Gastroesophageal sphincter (tissue), 4 donors: ENCODE data around the gene LMF1. TPM values are rescaled to one million over a fixed set of nuclear protein-coding genes. Genes with fewer than 3 reads are reported as not detected.

Source experiments
- ATAC-seq: fragments of 150-250 bp; one replicate; pipeline ENCODE4 v1.9.1; 2016; ENCODE audit warnings: mild to moderate bottlenecking, moderate library complexity
- H3K27ac ChIP-seq, 4 donors: fragments of 200-600 bp; sonication (generic) in 3 of 4; 1 replicate in 3 of 4; 2 replicates in 1 of 4; pipeline ENCODE4 v1.5.1; 2016 to 2019
- H3K27me3 ChIP-seq: fragments of 200-600 bp; sonication (generic); one replicate; pipeline ENCODE4 v1.5.1; 2019
- H3K36me3 ChIP-seq, 2 donors: fragments of 200-600 bp; sonication (generic); one replicate each; pipeline ENCODE4 v1.5.1; 2019; ENCODE audit warnings: control low read depth in 1 of 2
- H3K4me1 ChIP-seq, 3 donors: fragments of 200-600 bp; sonication (generic); 1 replicate in 2 of 3; 2 replicates in 1 of 3; pipeline ENCODE4 v1.5.1; 2016 to 2019; ENCODE audit warnings: control low read depth in 2 of 3
- H3K4me3 ChIP-seq, 2 donors: fragments of 200-600 bp; sonication (generic); one replicate each; pipeline ENCODE4 v1.5.1; 2019; ENCODE audit warnings: mild to moderate bottlenecking in 1 of 2, moderate library complexity in 1 of 2
- H3K9me3 ChIP-seq, 3 donors: fragments of 200-600 bp; sonication (generic); one replicate each; pipeline ENCODE4 v1.5.1; 2017 to 2019; ENCODE audit warnings: control low read depth in 2 of 3
- EP300 ChIP-seq: sonication (generic); formaldehyde crosslinking; IDR thresholded peaks from one replicate; pipeline ENCODE4 v1.6.1; 2017; ENCODE audit warnings: antibody characterized with exemption, mild to moderate bottlenecking
- POLR2A ChIP-seq, 2 donors: fragments of 450-650 bp; IDR thresholded peaks; one replicate each; pipeline ENCODE4 v1.6.1; 2017; ENCODE audit warnings: antibody characterized with exemption in 2 of 2, mild to moderate bottlenecking in 2 of 2, moderate library complexity in 1 of 2
- POLR2AphosphoS5 ChIP-seq: sonication (generic); formaldehyde crosslinking; IDR thresholded peaks from one replicate; pipeline ENCODE4 v1.6.1; 2017; ENCODE audit warnings: antibody characterized with exemption
- WGBS, 2 donors: methylation state at CpG; one replicate each; pipeline ENCODE4 v1.1.5; 2018; ENCODE audit warnings: low coverage in 1 of 2; 5-methylcytosine and 5-hydroxymethylcytosine counted together
- total RNA-seq, 4 donors: library from RNA; depleted of rRNA; stranded (reverse); fragments of >200 nt; gene quantifications; one replicate each; pipeline ENCODE4 v1.1.0, GENCODE V29; 2016
- TF ChIP-seq, protein P1 (sequence below), 4 experiments: fragments of 200-600 bp in 2 of 4; fragments of 450-650 bp in 2 of 4; sonication (generic) in 1 of 4; IDR thresholded peaks; one replicate each; pipeline ENCODE4 v1.5.1; 2017 to 2019; ENCODE audit warnings: antibody characterized with exemption in 4 of 4, mild to moderate bottlenecking in 2 of 4, moderate library complexity in 2 of 4

LMF1 gene
- total RNA-seq, 4 donors from 2014 or later: 13.7 to 57.3 (median 20.9) TPM

DNA sequence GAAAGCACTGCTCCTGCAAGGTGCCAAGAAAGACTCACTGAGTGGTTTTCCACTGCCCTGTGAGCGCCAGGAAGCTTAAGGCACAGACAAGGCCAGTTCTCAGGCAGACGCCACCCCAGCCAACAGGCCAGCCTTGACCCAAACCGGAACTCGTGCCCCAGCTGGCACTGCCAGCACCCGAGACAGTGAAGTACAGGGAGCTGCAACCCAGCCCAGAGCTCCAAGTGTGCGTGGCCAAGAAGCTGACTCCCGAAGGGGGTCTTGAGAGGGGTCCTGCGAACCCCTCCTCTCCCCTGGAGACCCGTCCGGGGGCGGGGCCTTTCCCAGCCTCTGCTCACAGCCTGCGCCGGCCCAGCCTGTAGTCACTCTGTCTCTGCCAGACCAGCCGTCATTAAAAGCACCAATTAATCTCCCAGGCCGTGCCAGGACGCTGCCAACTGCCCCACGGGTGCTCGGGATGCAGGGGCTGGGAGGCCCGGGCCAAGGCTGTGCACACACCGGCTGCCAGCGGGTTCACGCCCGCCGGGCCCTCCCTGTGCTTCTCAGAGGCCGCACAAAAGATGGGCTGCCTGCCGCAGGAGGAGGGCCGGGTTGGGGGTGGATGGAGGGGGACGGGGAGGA, 6.4 kb upstream of the LMF1 start:
- TF ChIP-seq, protein P1, sequence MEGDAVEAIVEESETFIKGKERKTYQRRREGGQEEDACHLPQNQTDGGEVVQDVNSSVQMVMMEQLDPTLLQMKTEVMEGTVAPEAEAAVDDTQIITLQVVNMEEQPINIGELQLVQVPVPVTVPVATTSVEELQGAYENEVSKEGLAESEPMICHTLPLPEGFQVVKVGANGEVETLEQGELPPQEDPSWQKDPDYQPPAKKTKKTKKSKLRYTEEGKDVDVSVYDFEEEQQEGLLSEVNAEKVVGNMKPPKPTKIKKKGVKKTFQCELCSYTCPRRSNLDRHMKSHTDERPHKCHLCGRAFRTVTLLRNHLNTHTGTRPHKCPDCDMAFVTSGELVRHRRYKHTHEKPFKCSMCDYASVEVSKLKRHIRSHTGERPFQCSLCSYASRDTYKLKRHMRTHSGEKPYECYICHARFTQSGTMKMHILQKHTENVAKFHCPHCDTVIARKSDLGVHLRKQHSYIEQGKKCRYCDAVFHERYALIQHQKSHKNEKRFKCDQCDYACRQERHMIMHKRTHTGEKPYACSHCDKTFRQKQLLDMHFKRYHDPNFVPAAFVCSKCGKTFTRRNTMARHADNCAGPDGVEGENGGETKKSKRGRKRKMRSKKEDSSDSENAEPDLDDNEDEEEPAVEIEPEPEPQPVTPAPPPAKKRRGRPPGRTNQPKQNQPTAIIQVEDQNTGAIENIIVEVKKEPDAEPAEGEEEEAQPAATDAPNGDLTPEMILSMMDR (IDR thresholded peaks at IDR 0.05): no peak
- TF ChIP-seq POLR2AphosphoS5 (no peak), EP300 (no peak), POLR2A (IDR thresholded peaks at IDR 0.05) (no peak)
- Histone ChIP-seq H3K4me3 (no peak overlapping the region), H3K27ac (peak overlapping the region in 3 of 4 donors; percentile 65 to 75 (median 72)), H3K9me3 (no peaks in the 10 kb centered on the region), H3K4me1 (peaks cover 0 to 60% (median 13%) of the 10 kb centered on the region in 3 donors), H3K36me3 (no peaks in the 10 kb centered on the region), H3K27me3 (peaks cover 40% of the 10 kb centered on the region)
- WGBS, 2 donors: 35 to 53% methylated on average over 4 to 6 of the region's 28 CpGs
- ATAC-seq: peak; percentile 31

DNA sequence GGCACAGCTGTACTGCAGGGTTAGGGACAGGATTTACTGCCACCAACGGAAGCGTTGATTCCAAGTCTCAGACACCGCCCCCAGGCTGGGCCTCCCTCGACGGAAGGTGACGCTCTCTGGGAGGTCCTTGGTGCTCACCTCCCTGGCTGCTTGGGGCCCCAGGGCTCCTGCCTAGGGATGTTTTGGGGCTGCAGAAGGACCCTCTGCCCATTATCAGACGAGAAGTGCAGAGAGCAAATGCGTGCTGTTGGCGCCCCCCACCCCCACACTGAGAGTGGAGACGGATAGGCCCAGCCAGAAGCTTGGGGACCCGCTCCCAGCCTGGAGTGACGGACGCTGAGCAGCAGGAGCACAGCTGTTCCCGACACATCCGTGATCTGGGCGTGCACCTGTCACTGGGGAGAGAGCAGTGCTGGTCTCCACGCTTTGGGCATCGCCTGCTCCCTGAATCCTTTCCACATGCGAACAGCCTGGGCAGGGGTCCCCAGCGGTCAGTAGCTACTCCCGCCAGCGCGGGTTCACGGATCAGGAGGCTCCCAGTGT, 5.7 kb upstream of the LMF1 start:
- Histone ChIP-seq H3K36me3 (no peaks in the 10 kb centered on the region), H3K27me3 (peaks cover 33% of the 10 kb centered on the region), H3K27ac (peak overlapping the region in 3 of 4 donors; percentile 65 to 75 (median 72)), H3K4me1 (peaks cover 0 to 55% (median 11%) of the 10 kb centered on the region in 3 donors), H3K9me3 (no peaks in the 10 kb centered on the region), H3K4me3 (no peak overlapping the region)
- ATAC-seq: no peak
- WGBS, 2 donors: no CpG with 5 or more reads among the region's 24 CpGs
- TF ChIP-seq EP300 (no peak), POLR2AphosphoS5 (no peak), POLR2A (IDR thresholded peaks at IDR 0.05) (no peak)
- TF ChIP-seq, protein P1 (IDR thresholded peaks at IDR 0.05): no peak

DNA sequence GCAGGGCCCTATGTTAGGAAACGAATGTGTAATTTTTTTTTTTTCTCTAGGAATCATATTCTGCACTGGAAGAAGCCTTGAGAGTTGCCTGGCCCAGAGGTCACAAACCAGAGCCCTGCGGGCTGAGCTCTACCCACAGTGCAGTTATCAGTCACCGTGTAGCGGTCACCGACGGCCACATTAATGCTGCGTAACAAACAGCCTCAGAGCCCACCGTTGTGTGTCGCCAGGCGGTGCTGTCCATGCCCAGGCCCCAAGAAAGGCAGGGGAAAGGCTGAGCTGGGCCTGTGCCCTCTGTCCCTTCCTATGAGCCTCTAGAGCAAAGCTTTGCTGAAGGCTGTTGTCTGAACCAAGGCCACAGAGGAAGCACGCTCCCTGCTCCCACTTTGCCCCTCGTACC, 4.5 kb upstream of the LMF1 start:
- Histone ChIP-seq H3K36me3 (no peaks in the 10 kb centered on the region), H3K27ac (no peak overlapping the region), H3K4me1 (peaks cover 0 to 48% (median 7%) of the 10 kb centered on the region in 3 donors), H3K27me3 (peaks cover 21% of the 10 kb centered on the region), H3K9me3 (no peaks in the 10 kb centered on the region), H3K4me3 (no peak overlapping the region)
- no peak for ATAC-seq
- WGBS, 2 donors: 93 to 100% methylated on average over 1 to 9 of the region's 12 CpGs
- TF ChIP-seq POLR2A (IDR thresholded peaks at IDR 0.05): no peak
- TF ChIP-seq, protein P1 (IDR thresholded peaks at IDR 0.05): no peak
- TF ChIP-seq EP300: no peak
- no peak for TF ChIP-seq POLR2AphosphoS5

DNA sequence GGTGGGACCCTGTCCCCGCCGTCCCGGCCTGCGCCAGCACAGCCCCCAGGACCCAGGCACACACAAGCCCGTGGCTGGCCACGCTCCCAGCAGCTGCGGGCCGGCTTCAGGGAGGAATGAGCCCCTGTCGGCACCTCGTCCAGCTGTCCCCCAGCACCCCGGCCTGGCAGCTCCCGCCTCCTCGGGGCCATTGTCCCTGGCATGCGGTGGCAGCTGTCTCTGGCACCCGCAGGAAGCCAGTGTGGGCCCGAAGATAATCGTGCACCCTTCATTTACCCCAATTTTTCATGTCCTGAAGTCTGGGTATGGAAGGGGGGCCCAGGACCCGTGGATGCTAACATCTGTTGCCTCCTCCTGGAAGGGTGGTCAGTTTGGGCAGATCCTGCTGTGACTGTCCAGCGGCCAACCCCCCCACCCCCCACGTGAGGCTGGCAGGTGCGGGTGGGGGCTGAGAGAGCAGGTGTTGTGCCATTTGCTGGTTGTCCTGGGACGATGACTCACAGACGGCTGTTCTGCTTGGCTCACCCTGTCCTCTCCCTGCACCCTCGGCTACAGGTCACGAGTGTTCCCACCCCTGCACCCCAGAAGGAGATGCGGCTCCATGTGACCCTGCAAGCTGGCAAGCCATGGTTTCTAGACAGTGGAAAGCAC, 4.0 kb upstream of the LMF1 start:
- Histone ChIP-seq H3K27ac (no peak overlapping the region), H3K27me3 (peaks cover 16% of the 10 kb centered on the region)
- WGBS, 2 donors: 64 to 65% methylated on average over 4 to 10 of the region's 26 CpGs

More for the DNA sequence above, 4.0 kb upstream of the LMF1 start:
- no peak for ATAC-seq
- H3K9me3 ChIP-seq: no peaks in the 10 kb centered on the region
- no peak overlapping the region for H3K4me3 ChIP-seq
- H3K4me1 ChIP-seq: peaks cover 0 to 48% (median 7%) of the 10 kb centered on the region in 3 donors
- TF ChIP-seq EP300: no peak
- TF ChIP-seq, protein P1 (IDR thresholded peaks at IDR 0.05): no peak
- TF ChIP-seq POLR2A (IDR thresholded peaks at IDR 0.05): no peak
- TF ChIP-seq POLR2AphosphoS5: no peak
- no peaks in the 10 kb centered on the region for H3K36me3 ChIP-seq
